Right lobe of liver (tissue), 6 donors: ENCODE measurements around the gene RERE. TPM values are rescaled to one million over a fixed set of nuclear protein-coding genes. Genes with fewer than 3 reads are reported as not detected.

Experiments used
- ATAC-seq, 4 donors: fragments of 200-7000 bp; cut with Tn5 transposase; one replicate each; pipeline ENCODE4 v1.9.1; 2020; ENCODE audit warnings: mild to moderate bottlenecking in 4 of 4, moderate library complexity in 4 of 4
- DNase-seq, 3 donors: peaks; one replicate each; pipeline ENCODE4 v3.0.0-alpha.2; 2020
- H3K27ac ChIP-seq, 3 donors: fragments of 200-600 bp; one replicate each; pipeline ENCODE4 v1.8.0; 2022
- H3K27me3 ChIP-seq, 2 donors: fragments of 200-600 bp; one replicate each; pipeline ENCODE4 v1.8.0; 2022
- H3K36me3 ChIP-seq, 4 donors: fragments of 200-600 bp; sonication (generic) in 1 of 4; one replicate each; pipeline versions ENCODE4 v1.5.1 to v1.8.0; 2017 to 2022; ENCODE audit warnings: control low read depth in 1 of 4
- H3K4me1 ChIP-seq, 4 donors: fragments of 200-600 bp; sonication (generic) in 1 of 4; one replicate each; pipeline versions ENCODE4 v1.5.1 to v1.8.0; 2017 to 2022; ENCODE audit warnings: control low read depth in 1 of 4
- H3K4me3 ChIP-seq, 3 donors: fragments of 200-600 bp; one replicate each; pipeline ENCODE4 v1.8.0; 2022
- H3K9me3 ChIP-seq, 4 donors: fragments of 200-600 bp; sonication (generic) in 1 of 4; one replicate each; pipeline versions ENCODE4 v1.5.1 to v1.8.0; 2017 to 2022; ENCODE audit warnings: control low read depth in 1 of 4
- POLR2A ChIP-seq: fragments of 450-650 bp; IDR thresholded peaks from one replicate; pipeline ENCODE4 v1.6.1; 2017; ENCODE audit warnings: antibody characterized with exemption, mild to moderate bottlenecking
- WGBS: methylation state at CpG from one replicate; pipeline ENCODE4 v1.1.6; 2018; ENCODE audit warnings: low coverage, low lambda C conversion rate; ENCODE audit not compliant: insufficient coverage; ENCODE audit errors: missing lambda C conversion rate; 5-methylcytosine and 5-hydroxymethylcytosine counted together
- intact Hi-C, 2 donors: fragments of 100-400 bp; cut with DNase I; formaldehyde crosslinking; loops; one replicate each; pipeline versions ENCODE4 v1.11.2 to v1.14.1; 2022
- total RNA-seq, 6 experiments: library from RNA; depleted of rRNA in 2 of 6; stranded (reverse); fragments of >200 nt in 2 of 6; fragmentation: NEBNext Ultra II Directional in 3 of 6; extraction: Animal tissue kit (Norgen Biotek cat#: 25700) in 3 of 6; gene quantifications; one replicate each; pipeline versions ENCODE4 v1.1.0 to v1.2.4, GENCODE V29; 2016 to 2023
- TF ChIP-seq, protein P1 (sequence below), 4 donors: fragments of 200-600 bp in 3 of 4; fragments of 450-650 bp in 1 of 4; IDR thresholded peaks; one replicate each; pipeline versions ENCODE4 v1.5.1 to v1.8.0; 2016 to 2022; ENCODE audit warnings: antibody characterized with exemption in 4 of 4, mild to moderate bottlenecking in 2 of 4
- donor health status: DM: no; HTN: yes; CAD: no.
- donor health status: DM: no; HTN: no; CAD: no.
- donor health status: DM: no; HTN: no; CAD: no.
- donor health status: DM: no; HTN: yes; CAD: no.
- donor health status: DM: no; HTN: yes; CAD: no.

The RERE gene
- total RNA-seq, 6 experiments from 2014 or later, result 17.5 to 38.4 (median 25.0) TPM

DNA sequence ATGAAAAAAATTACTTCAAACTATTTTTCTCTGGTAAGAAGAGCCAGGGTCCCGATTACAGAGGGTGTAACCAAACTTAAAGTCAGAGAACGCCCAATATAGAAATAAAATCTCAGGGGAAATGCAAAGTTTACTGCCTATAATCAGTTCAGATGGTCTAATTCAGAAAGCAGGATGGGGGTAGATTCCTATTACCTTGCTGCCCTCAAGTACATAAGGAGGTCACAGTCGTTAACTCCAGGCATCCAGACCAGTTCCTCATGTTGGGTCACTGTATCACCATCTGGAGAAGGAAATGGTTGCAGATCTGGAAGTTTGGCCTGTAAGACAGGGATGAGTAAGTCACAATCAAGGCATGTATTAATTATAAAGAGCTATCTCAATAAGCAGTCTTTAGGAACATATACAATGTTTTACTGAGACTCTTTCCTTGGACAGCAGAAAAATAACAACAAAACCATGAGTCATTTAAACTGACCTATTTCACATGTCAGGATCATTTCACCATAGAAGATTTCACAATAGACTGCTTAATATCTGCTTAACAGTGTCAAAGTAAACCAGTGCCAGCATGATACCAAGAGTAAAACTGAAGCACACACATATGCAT, 320.1 kb downstream of the RERE start:
- H3K27ac ChIP-seq, result peak overlapping the region in 2 of 3 donors; percentile 42 to 56

GRCh38 chr1:8496473-8496872, 321.0 kb downstream of the RERE start:
- 83% methylated on average over 6 of the region's 8 CpGs for WGBS
- no peak for DNase-seq
- Histone ChIP-seq H3K4me3 (no peak overlapping the region), H3K27ac (no peak overlapping the region), H3K27me3 (no peaks in the 10 kb centered on the region), H3K36me3 (peaks cover 0 to 23% (median 3%) of the 10 kb centered on the region in 4 donors), H3K9me3 (no peaks in the 10 kb centered on the region), H3K4me1 (peaks cover 0 to 14% (median 6%) of the 10 kb centered on the region in 4 donors)
- no peak for TF ChIP-seq POLR2A
- TF ChIP-seq, protein P1, sequence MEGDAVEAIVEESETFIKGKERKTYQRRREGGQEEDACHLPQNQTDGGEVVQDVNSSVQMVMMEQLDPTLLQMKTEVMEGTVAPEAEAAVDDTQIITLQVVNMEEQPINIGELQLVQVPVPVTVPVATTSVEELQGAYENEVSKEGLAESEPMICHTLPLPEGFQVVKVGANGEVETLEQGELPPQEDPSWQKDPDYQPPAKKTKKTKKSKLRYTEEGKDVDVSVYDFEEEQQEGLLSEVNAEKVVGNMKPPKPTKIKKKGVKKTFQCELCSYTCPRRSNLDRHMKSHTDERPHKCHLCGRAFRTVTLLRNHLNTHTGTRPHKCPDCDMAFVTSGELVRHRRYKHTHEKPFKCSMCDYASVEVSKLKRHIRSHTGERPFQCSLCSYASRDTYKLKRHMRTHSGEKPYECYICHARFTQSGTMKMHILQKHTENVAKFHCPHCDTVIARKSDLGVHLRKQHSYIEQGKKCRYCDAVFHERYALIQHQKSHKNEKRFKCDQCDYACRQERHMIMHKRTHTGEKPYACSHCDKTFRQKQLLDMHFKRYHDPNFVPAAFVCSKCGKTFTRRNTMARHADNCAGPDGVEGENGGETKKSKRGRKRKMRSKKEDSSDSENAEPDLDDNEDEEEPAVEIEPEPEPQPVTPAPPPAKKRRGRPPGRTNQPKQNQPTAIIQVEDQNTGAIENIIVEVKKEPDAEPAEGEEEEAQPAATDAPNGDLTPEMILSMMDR (IDR thresholded peaks at IDR 0.05), result no peak
- intact Hi-C loops, result no loop called here
- no peak for ATAC-seq

More for the DNA sequence above, 320.1 kb downstream of the RERE start:
- DNase-seq (no peak), ATAC-seq (peak; percentile 80 to 92 (median 92))
- intact Hi-C loops, result no loop called here
- Histone ChIP-seq H3K4me3 (no peak overlapping the region), H3K9me3 (no peaks in the 10 kb centered on the region), H3K36me3 (peaks cover 0 to 23% (median 3%) of the 10 kb centered on the region in 4 donors), H3K4me1 (peaks cover 0 to 14% (median 6%) of the 10 kb centered on the region in 4 donors), H3K27me3 (no peaks in the 10 kb centered on the region)
- WGBS, result 56% methylated on average over 3 of the region's 3 CpGs
- TF ChIP-seq, protein P1 (IDR thresholded peaks at IDR 0.05), result no peak
- TF ChIP-seq POLR2A, result no peak

GRCh38 chr1:8495928-8496401, 321.5 kb downstream of the RERE start:
- intact Hi-C loops, result no loop called here

GRCh38 chr1:8494681-8495080, 322.8 kb downstream of the RERE start:
- intact Hi-C loops, result no loop called here

More at GRCh38 chr1:8495928-8496401, 321.5 kb downstream of the RERE start:
- 78% methylated on average over 5 of the region's 6 CpGs for WGBS
- DNase-seq (no peak), ATAC-seq (no peak)
- H3K27ac ChIP-seq, result no peak overlapping the region
- no peak overlapping the region for H3K4me3 ChIP-seq
- TF ChIP-seq POLR2A, result no peak
- TF ChIP-seq, protein P1 (IDR thresholded peaks at IDR 0.05), result no peak
- H3K36me3 ChIP-seq, result peaks cover 0 to 23% (median 3%) of the 10 kb centered on the region in 4 donors
- no peaks in the 10 kb centered on the region for H3K27me3 ChIP-seq
- H3K9me3 ChIP-seq, result no peaks in the 10 kb centered on the region
- peaks cover 0 to 14% (median 6%) of the 10 kb centered on the region in 4 donors for H3K4me1 ChIP-seq

More at GRCh38 chr1:8494681-8495080, 322.8 kb downstream of the RERE start:
- ATAC-seq (no peak), DNase-seq (no peak)
- TF ChIP-seq, protein P1 (IDR thresholded peaks at IDR 0.05), result no peak
- no peak for TF ChIP-seq POLR2A
- 100% methylated on average over 2 of the region's 3 CpGs for WGBS
- Histone ChIP-seq H3K4me1 (peaks cover 0 to 14% (median 6%) of the 10 kb centered on the region in 4 donors), H3K36me3 (peaks cover 0 to 23% (median 3%) of the 10 kb centered on the region in 4 donors), H3K27ac (no peak overlapping the region), H3K27me3 (no peaks in the 10 kb centered on the region), H3K4me3 (no peak overlapping the region), H3K9me3 (no peaks in the 10 kb centered on the region)
